Effector memory CD8-positive, alpha-beta T cell (primary cell): ENCODE data around the gene CCDC71L.

Experiments
- ATAC-seq: fragments of 150-1000 bp; cut with Tn5 transposase; replicated peaks from 2 replicates; pipeline ENCODE4 v1.10.0; 2021; ENCODE audit warnings: mild to moderate bottlenecking, moderate library complexity
- DNase-seq, 3 experiments: peaks; one replicate each; pipeline ENCODE4 v3.0.0; 2021
- H3K27ac Mint-ChIP-seq, 2 donors: one replicate each; pipeline ENCODE4 v1.8.0; 2022; ENCODE audit warnings: mild to moderate bottlenecking in 2 of 2, mixed read lengths in 2 of 2, moderate library complexity in 2 of 2
- H3K27me3 Mint-ChIP-seq, 2 donors: one replicate each; pipeline ENCODE4 v1.8.0; 2022; ENCODE audit warnings: mixed read lengths in 2 of 2
- H3K36me3 Mint-ChIP-seq: one replicate; pipeline ENCODE4 v1.8.0; 2022; ENCODE audit warnings: mild to moderate bottlenecking, moderate library complexity, mixed read lengths; ENCODE audit not compliant: insufficient read depth
- H3K4me1 Mint-ChIP-seq, 2 donors: one replicate each; pipeline ENCODE4 v1.8.0; 2022; ENCODE audit warnings: low read depth in 2 of 2, mixed read lengths in 2 of 2
- H3K4me3 Mint-ChIP-seq, 2 donors: one replicate each; pipeline ENCODE4 v1.8.0; 2022; ENCODE audit warnings: mild to moderate bottlenecking in 2 of 2, mixed read lengths in 2 of 2, moderate library complexity in 2 of 2
- H3K9me3 Mint-ChIP-seq, 2 donors: one replicate each; pipeline ENCODE4 v1.8.0; 2022; ENCODE audit warnings: mixed read lengths in 2 of 2

Gene CCDC71L

GRCh38 chr7:106652909-106653308 is 8.0 kb downstream of the CCDC71L start:
- Mint-ChIP-seq H3K36me3 (no peaks in the 10 kb centered on the region), H3K4me1 (no peaks in the 10 kb centered on the region), H3K27me3 (peaks cover 30 to 32% of the 10 kb centered on the region in 2 donors), H3K4me3 (no peak overlapping the region), H3K27ac (no peak overlapping the region), H3K9me3 (no peaks in the 10 kb centered on the region)
- ATAC-seq (no peak), DNase-seq (no peak)

- H3K4me1 Mint-ChIP-seq, result no peaks in the 10 kb centered on the region
- H3K4me3 Mint-ChIP-seq, result no peak overlapping the region
- ATAC-seq (no peak), DNase-seq (no peak)
- no peaks in the 10 kb centered on the region for H3K9me3 Mint-ChIP-seq
- no peaks in the 10 kb centered on the region for H3K36me3 Mint-ChIP-seq
- H3K27me3 Mint-ChIP-seq, result peaks cover 30 to 32% of the 10 kb centered on the region in 2 donors
- H3K27ac Mint-ChIP-seq, result no peak overlapping the region
These were observed 8.9 kb downstream of the CCDC71L start for GRCh38 chr7:106652092-106652491.

GRCh38 chr7:106646256-106646655 is 14.7 kb downstream of the CCDC71L start:
- ATAC-seq, result no peak

GRCh38 chr7:106644999-106645398 is 16.0 kb downstream of the CCDC71L start:
- Mint-ChIP-seq H3K27me3 (peaks cover 27 to 34% of the 10 kb centered on the region in 2 donors), H3K4me3 (no peak overlapping the region), H3K36me3 (no peaks in the 10 kb centered on the region), H3K27ac (no peak overlapping the region), H3K4me1 (no peaks in the 10 kb centered on the region), H3K9me3 (peaks cover 0 to 1% of the 10 kb centered on the region in 2 donors)
- no peak for DNase-seq
- no peak for ATAC-seq

More at GRCh38 chr7:106646256-106646655, 14.7 kb downstream of the CCDC71L start:
- DNase-seq, result no peak
- H3K27me3 Mint-ChIP-seq, result peaks cover 19 to 38% of the 10 kb centered on the region in 2 donors
- H3K4me1 Mint-ChIP-seq, result no peaks in the 10 kb centered on the region
- no peak overlapping the region for H3K27ac Mint-ChIP-seq
- H3K36me3 Mint-ChIP-seq, result no peaks in the 10 kb centered on the region
- no peak overlapping the region for H3K4me3 Mint-ChIP-seq
- H3K9me3 Mint-ChIP-seq, result peaks cover 0 to 1% of the 10 kb centered on the region in 2 donors

GRCh38 chr7:106643216-106644000 is 17.6 kb downstream of the CCDC71L start:
- no peak for DNase-seq
- Mint-ChIP-seq H3K27me3 (peaks cover 24 to 39% of the 10 kb centered on the region in 2 donors), H3K4me3 (no peak overlapping the region), H3K36me3 (no peaks in the 10 kb centered on the region), H3K27ac (no peak overlapping the region), H3K9me3 (peaks cover 0 to 1% of the 10 kb centered on the region in 2 donors), H3K4me1 (no peaks in the 10 kb centered on the region)
- no peak for ATAC-seq

- Mint-ChIP-seq H3K36me3 (no peaks in the 10 kb centered on the region), H3K9me3 (peaks cover 0 to 1% of the 10 kb centered on the region in 2 donors), H3K4me1 (no peaks in the 10 kb centered on the region), H3K27me3 (peaks cover 31 to 42% of the 10 kb centered on the region in 2 donors), H3K27ac (no peak overlapping the region), H3K4me3 (no peak overlapping the region)
- ATAC-seq, result no peak
- DNase-seq, result no peak
These were observed 19.5 kb downstream of the CCDC71L start for GRCh38 chr7:106641416-106641815.

- no peak for DNase-seq
- peaks cover 38 to 51% of the 10 kb centered on the region in 2 donors for H3K27me3 Mint-ChIP-seq
These were observed 20.4 kb downstream of the CCDC71L start for GRCh38 chr7:106640368-106641141.

GRCh38 chr7:106639476-106640334 is 21.3 kb downstream of the CCDC71L start:
- H3K27me3 Mint-ChIP-seq, result peaks cover 47 to 51% of the 10 kb centered on the region in 2 donors
- DNase-seq (no peak), ATAC-seq (no peak)
- no peaks in the 10 kb centered on the region for H3K36me3 Mint-ChIP-seq
- no peaks in the 10 kb centered on the region for H3K4me1 Mint-ChIP-seq
- no peak overlapping the region for H3K4me3 Mint-ChIP-seq
- peaks cover 0 to 1% of the 10 kb centered on the region in 2 donors for H3K9me3 Mint-ChIP-seq
- H3K27ac Mint-ChIP-seq, result no peak overlapping the region

More at GRCh38 chr7:106640368-106641141, 20.4 kb downstream of the CCDC71L start:
- no peak overlapping the region for H3K4me3 Mint-ChIP-seq
- ATAC-seq, result no peak
- H3K9me3 Mint-ChIP-seq, result peaks cover 0 to 1% of the 10 kb centered on the region in 2 donors
- no peaks in the 10 kb centered on the region for H3K4me1 Mint-ChIP-seq
- H3K36me3 Mint-ChIP-seq, result no peaks in the 10 kb centered on the region
- H3K27ac Mint-ChIP-seq, result no peak overlapping the region

- Mint-ChIP-seq H3K4me1 (no peaks in the 10 kb centered on the region), H3K27me3 (peaks cover 32 to 43% of the 10 kb centered on the region in 2 donors), H3K27ac (no peak overlapping the region), H3K9me3 (no peaks in the 10 kb centered on the region), H3K36me3 (no peaks in the 10 kb centered on the region), H3K4me3 (no peak overlapping the region)
- no peak for ATAC-seq
- DNase-seq, result no peak
These were observed 25.5 kb downstream of the CCDC71L start for GRCh38 chr7:106635411-106635810.

GRCh38 chr7:106634958-106635357 is 26.0 kb downstream of the CCDC71L start:
- Mint-ChIP-seq H3K27ac (no peak overlapping the region), H3K36me3 (no peaks in the 10 kb centered on the region), H3K4me3 (no peak overlapping the region), H3K9me3 (no peaks in the 10 kb centered on the region), H3K27me3 (peaks cover 27 to 39% of the 10 kb centered on the region in 2 donors), H3K4me1 (no peaks in the 10 kb centered on the region)
- DNase-seq (no peak), ATAC-seq (no peak)

- Mint-ChIP-seq H3K4me3 (no peak overlapping the region), H3K27me3 (peaks cover 5 to 10% of the 10 kb centered on the region in 2 donors), H3K36me3 (no peaks in the 10 kb centered on the region), H3K4me1 (no peaks in the 10 kb centered on the region), H3K9me3 (no peaks in the 10 kb centered on the region), H3K27ac (no peak overlapping the region)
- ATAC-seq, result no peak
- DNase-seq, result no peak
These were observed 30.3 kb downstream of the CCDC71L start for GRCh38 chr7:106630648-106631047.

- no peak for DNase-seq
- H3K27me3 Mint-ChIP-seq, result peaks cover 10% of the 10 kb centered on the region in 2 donors
- no peaks in the 10 kb centered on the region for H3K9me3 Mint-ChIP-seq
- no peak overlapping the region for H3K4me3 Mint-ChIP-seq
- H3K36me3 Mint-ChIP-seq, result no peaks in the 10 kb centered on the region
- no peaks in the 10 kb centered on the region for H3K4me1 Mint-ChIP-seq
- no peak for ATAC-seq
- H3K27ac Mint-ChIP-seq, result no peak overlapping the region
These were observed 31.4 kb downstream of the CCDC71L start for GRCh38 chr7:106629516-106629915.
